K562 (cell line): ENCODE measurements around the gene ST14. TPM values are rescaled to one million over a fixed set of nuclear protein-coding genes. Genes with fewer than 3 reads are reported as not detected.

Source experiments
- KAT2B ChIP-seq: IDR thresholded peaks from one replicate; pipeline ENCODE4 v1.6.1; 2012; ENCODE audit warnings: low read depth, mild to moderate bottlenecking, control low read depth, inconsistent platforms, low read length, moderate library complexity
- NONO ChIP-seq, 2 experiments: fragments of 200-400 bp in 1 of 2; fragments of 450-650 bp in 1 of 2; formaldehyde crosslinking in 1 of 2; IDR thresholded peaks; 2 replicates each; pipeline ENCODE4 v1.6.1; 2017; ENCODE audit warnings: low read depth in 2 of 2, mild to moderate bottlenecking in 2 of 2, moderate library complexity in 2 of 2, low read length in 1 of 2
- RBM39 ChIP-seq: fragments of 200-400 bp; formaldehyde crosslinking; optimal IDR thresholded peaks from 2 replicates; pipeline ENCODE3; 2018; ENCODE audit warnings: low read depth, low read length
- polyA plus RNA-seq, 8 experiments: library from polyadenylated mRNA; depleted of rRNA in 4 of 8; stranded (reverse) in 5 of 8; unstranded in 3 of 8; fragments of >200 nt; fragmentation: Nextera tagmentation in 2 of 8; fragmentation: Illumina TruSeq in 1 of 8; extraction: Ambion mirVana in 2 of 8; extraction: Trizol in 1 of 8; gene quantifications; 2 replicates each; pipeline versions ENCODE4 v1.2.1 to v1.2.3, GENCODE V29; 2011 to 2014; ENCODE audit warnings: inconsistent platforms in 1 of 8, missing spikeins in 1 of 8
- total RNA-seq, 7 experiments: library from RNA; depleted of rRNA in 6 of 7; stranded (reverse); fragments of >200 nt in 6 of 7; fragmentation: Illumina TruSeq in 2 of 7; extraction: Trizol in 2 of 7; gene quantifications; 2 replicates each; pipeline versions ENCODE4 v1.2.1 to v1.2.3, GENCODE V29; 2011 to 2021; ENCODE audit warnings: low replicate concordance in 1 of 7
- TF ChIP-seq, protein P1 (sequence below), 2 experiments: fragments of 450-650 bp in 1 of 2; sonication (generic) in 1 of 2; formaldehyde crosslinking in 1 of 2; IDR thresholded peaks; 2 replicates each; pipeline versions ENCODE4 v1.7.1 to v1.9.0; 2016 to 2022; ENCODE audit warnings: inconsistent platforms in 1 of 2, mild to moderate bottlenecking in 1 of 2, missing genetic modification reagents in 1 of 2
- TF ChIP-seq, protein P2 (sequence below): fragments of 450-650 bp; IDR thresholded peaks from 2 replicates; pipeline ENCODE4 v1.6.1; 2017; ENCODE audit warnings: mild to moderate bottlenecking, moderate library complexity
- TF ChIP-seq, protein P3 (sequence below): fragments of 450-650 bp; IDR thresholded peaks from 2 replicates; pipeline ENCODE4 v1.6.1; 2016; ENCODE audit warnings: mild to moderate bottlenecking
- TF ChIP-seq, protein P4 (sequence below): fragments of 450-650 bp; IDR thresholded peaks from 2 replicates; pipeline ENCODE4 v1.6.1; 2016; ENCODE audit warnings: missing biosample characterization, missing genetic modification characterization
- TF ChIP-seq, protein P5 (sequence below): fragments of 450-650 bp; formaldehyde crosslinking; IDR thresholded peaks from 2 replicates; pipeline ENCODE4 v1.4.0; 2020; ENCODE audit warnings: mild to moderate bottlenecking, mixed read lengths

Gene ST14
- total and polyA plus RNA-seq, 9 of the 15 experiments (the other 6 are each of a cell fraction or from before 2014, with no cell fraction given) = 0.08 to 0.20 TPM; not detected in 7

DNA sequence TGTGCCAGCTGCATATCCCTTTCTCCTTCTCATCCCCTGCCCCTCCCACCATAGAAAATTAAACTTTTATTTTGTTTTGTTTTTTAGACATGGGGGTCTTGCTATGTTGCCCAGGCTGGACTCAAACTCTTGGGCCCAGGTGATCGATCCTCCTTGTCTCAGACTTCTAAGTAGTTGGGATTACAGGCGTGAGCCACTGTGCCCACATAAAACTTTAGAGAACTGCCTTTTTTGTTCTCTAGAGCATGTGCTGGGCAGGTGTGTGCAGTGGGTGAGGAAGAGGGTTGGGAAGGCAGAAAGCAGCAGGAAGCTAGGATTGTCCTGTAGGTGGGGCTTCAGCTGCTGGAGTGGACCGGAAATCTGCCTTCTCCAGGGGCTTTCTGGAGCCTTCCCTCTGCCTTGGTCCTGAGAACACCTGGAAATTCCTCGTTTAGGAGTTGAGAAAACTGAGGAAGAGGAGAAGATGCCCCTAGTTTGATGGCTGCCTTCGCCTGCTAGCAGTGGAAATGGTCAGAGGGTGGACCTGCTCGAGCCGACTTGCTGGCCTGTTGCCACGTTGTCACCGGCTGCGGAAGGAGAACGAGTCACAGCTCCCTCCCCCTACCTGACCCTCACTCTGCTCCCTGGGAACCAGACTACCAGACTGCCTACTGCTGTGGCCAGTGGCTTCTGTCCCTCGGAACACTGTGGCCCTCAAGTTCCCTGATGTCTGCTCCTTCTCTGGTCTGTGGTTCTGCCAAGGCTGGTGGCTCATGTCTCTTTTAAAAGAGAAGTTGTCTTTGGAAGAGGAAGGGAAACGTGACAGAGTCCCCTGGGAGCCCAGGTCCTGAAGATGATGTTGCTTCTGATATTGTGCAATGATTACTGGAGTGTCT, 4.0 kb downstream of the ST14 start (continued):
- TF ChIP-seq, protein P1, sequence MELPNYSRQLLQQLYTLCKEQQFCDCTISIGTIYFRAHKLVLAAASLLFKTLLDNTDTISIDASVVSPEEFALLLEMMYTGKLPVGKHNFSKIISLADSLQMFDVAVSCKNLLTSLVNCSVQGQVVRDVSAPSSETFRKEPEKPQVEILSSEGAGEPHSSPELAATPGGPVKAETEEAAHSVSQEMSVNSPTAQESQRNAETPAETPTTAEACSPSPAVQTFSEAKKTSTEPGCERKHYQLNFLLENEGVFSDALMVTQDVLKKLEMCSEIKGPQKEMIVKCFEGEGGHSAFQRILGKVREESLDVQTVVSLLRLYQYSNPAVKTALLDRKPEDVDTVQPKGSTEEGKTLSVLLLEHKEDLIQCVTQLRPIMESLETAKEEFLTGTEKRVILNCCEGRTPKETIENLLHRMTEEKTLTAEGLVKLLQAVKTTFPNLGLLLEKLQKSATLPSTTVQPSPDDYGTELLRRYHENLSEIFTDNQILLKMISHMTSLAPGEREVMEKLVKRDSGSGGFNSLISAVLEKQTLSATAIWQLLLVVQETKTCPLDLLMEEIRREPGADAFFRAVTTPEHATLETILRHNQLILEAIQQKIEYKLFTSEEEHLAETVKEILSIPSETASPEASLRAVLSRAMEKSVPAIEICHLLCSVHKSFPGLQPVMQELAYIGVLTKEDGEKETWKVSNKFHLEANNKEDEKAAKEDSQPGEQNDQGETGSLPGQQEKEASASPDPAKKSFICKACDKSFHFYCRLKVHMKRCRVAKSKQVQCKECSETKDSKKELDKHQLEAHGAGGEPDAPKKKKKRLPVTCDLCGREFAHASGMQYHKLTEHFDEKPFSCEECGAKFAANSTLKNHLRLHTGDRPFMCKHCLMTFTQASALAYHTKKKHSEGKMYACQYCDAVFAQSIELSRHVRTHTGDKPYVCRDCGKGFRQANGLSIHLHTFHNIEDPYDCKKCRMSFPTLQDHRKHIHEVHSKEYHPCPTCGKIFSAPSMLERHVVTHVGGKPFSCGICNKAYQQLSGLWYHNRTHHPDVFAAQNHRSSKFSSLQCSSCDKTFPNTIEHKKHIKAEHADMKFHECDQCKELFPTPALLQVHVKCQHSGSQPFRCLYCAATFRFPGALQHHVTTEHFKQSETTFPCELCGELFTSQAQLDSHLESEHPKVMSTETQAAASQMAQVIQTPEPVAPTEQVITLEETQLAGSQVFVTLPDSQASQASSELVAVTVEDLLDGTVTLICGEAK (IDR thresholded peaks at IDR 0.05) = peak; percentile 43; the same call in 1 of the 2 replicates
- TF ChIP-seq, protein P1 (CRISPR knock-in tag; IDR thresholded peaks at IDR 0.05) = no peak
- no peak for TF ChIP-seq KAT2B
- TF ChIP-seq, protein P2, sequence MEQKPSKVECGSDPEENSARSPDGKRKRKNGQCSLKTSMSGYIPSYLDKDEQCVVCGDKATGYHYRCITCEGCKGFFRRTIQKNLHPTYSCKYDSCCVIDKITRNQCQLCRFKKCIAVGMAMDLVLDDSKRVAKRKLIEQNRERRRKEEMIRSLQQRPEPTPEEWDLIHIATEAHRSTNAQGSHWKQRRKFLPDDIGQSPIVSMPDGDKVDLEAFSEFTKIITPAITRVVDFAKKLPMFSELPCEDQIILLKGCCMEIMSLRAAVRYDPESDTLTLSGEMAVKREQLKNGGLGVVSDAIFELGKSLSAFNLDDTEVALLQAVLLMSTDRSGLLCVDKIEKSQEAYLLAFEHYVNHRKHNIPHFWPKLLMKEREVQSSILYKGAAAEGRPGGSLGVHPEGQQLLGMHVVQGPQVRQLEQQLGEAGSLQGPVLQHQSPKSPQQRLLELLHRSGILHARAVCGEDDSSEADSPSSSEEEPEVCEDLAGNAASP = no peak
- no peak for TF ChIP-seq RBM39
- TF ChIP-seq, protein P3, sequence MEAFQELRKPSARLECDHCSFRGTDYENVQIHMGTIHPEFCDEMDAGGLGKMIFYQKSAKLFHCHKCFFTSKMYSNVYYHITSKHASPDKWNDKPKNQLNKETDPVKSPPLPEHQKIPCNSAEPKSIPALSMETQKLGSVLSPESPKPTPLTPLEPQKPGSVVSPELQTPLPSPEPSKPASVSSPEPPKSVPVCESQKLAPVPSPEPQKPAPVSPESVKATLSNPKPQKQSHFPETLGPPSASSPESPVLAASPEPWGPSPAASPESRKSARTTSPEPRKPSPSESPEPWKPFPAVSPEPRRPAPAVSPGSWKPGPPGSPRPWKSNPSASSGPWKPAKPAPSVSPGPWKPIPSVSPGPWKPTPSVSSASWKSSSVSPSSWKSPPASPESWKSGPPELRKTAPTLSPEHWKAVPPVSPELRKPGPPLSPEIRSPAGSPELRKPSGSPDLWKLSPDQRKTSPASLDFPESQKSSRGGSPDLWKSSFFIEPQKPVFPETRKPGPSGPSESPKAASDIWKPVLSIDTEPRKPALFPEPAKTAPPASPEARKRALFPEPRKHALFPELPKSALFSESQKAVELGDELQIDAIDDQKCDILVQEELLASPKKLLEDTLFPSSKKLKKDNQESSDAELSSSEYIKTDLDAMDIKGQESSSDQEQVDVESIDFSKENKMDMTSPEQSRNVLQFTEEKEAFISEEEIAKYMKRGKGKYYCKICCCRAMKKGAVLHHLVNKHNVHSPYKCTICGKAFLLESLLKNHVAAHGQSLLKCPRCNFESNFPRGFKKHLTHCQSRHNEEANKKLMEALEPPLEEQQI = no peak
- no peak for TF ChIP-seq NONO (IDR thresholded peaks at IDR 0.05; ENCODE audit: low read depth in 2 of 2, low read length in 1 of 2)
- TF ChIP-seq, protein P4, sequence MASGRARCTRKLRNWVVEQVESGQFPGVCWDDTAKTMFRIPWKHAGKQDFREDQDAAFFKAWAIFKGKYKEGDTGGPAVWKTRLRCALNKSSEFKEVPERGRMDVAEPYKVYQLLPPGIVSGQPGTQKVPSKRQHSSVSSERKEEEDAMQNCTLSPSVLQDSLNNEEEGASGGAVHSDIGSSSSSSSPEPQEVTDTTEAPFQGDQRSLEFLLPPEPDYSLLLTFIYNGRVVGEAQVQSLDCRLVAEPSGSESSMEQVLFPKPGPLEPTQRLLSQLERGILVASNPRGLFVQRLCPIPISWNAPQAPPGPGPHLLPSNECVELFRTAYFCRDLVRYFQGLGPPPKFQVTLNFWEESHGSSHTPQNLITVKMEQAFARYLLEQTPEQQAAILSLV (tag) = no peak
- TF ChIP-seq, protein P5, sequence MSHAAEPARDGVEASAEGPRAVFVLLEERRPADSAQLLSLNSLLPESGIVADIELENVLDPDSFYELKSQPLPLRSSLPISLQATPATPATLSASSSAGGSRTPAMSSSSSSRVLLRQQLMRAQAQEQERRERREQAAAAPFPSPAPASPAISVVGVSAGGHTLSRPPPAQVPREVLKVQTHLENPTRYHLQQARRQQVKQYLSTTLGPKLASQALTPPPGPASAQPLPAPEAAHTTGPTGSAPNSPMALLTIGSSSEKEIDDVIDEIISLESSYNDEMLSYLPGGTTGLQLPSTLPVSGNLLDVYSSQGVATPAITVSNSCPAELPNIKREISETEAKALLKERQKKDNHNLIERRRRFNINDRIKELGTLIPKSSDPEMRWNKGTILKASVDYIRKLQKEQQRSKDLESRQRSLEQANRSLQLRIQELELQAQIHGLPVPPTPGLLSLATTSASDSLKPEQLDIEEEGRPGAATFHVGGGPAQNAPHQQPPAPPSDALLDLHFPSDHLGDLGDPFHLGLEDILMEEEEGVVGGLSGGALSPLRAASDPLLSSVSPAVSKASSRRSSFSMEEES (CRISPR knock-in tag) = no peak
